ENCODE measurements around the gene ZNF48.
"Not testable (repeated sequence)": the region's sequence is repeated elsewhere in the genome, so short reads cannot be mapped to it uniquely, and the experiment has no call there.

Gene ZNF48

GRCh38 chr16:30378236-30379157 lies 16.7 kb upstream of the ZNF48 start:
- peak; percentile 92 for DNase-seq

- no peak for DNase-seq
These were observed 15.9 kb upstream of the ZNF48 start for GRCh38 chr16:30379158-30379783.

DNA sequence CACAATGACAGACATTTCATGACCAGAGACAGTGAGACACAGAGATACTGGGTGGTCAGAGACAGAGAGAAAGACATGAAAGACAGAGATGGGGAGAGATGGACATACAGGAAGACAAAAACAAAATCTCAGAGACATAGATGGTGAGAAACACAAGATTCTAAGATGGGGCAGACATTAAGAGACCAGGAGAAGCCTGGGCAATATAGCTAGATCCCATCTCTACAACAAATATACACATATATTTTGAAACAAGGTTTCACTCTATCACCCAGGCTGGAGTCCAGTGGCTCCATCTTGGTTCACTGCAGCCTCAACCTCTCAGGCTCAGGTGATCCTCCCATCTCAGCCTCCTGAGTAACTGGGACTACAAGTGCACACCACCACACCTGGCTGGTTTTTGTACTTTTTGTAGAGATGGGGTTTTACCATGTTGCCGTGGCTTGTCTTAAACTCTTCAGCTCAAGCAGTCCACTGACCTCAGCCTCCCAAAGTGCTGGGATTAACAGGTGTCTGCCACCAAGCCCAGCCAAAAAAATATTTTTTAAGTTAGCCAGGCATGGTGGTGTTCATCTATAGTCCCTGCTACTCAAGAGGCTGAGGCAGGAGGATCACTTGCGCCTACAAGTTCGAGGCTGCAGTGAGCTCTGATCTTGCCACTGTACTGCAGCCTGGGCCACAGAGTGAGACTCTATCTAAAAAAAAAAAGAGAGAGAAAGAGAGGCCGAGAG lies 15.0 kb upstream of the ZNF48 start:
- no peak for DNase-seq

DNA sequence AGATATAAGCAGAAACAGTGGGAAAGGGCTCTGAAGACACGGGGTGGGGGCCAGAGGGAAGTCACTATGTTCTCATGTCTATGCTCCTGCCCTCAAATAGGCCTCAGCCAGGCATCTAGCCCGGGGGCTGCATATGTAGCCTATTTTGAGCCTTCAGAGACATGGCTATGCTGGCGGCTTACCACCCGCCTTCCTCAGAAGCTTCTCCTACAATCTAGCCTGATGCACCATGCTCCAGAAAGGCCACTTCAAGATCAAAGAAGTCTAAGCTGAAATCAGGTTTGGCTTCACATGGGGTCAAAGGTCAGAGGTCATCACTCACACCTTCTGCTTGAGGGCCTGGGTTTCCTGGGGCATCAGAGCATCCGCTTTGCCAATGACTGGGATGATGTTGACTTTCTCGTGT lies 14.4 kb upstream of the ZNF48 start:
- no peak for DNase-seq

DNA sequence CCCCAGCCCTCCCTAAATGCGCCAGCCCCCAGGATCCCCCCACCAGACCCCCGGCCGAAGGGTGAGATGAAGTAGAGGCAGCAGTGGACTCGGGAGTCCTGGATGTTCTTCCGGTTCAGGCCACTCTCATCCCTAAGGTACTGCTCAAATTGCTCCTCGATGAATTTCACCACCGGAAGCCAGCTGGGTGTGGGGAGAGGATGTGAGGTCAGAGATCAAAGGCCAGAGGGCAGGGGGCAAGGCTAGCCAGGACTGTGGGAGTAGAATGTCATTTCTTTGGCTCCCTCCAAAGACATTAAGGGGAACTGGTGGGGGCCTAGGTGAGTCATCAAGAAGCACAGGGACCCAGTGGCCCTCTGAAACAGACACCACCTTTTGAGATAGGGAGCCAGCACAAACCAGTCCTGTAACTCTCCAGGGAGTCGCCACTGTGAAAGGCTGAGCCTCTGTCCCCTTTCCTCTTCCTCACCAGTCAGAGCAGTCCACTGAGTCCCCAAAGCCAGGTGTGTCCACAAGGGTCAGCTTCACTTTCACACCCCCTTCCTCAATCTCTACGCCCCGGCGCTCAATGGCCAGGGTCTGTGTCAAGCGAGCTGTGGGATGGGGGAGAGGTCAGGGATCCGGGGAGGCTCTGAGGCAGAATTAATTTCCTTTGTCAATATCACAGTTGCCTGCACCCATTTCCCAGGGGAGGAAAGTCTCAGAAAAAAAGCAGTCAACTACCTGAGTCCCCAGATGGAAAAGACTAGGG lies 13.8 kb upstream of the ZNF48 start:
- DNase-seq: no peak

DNA sequence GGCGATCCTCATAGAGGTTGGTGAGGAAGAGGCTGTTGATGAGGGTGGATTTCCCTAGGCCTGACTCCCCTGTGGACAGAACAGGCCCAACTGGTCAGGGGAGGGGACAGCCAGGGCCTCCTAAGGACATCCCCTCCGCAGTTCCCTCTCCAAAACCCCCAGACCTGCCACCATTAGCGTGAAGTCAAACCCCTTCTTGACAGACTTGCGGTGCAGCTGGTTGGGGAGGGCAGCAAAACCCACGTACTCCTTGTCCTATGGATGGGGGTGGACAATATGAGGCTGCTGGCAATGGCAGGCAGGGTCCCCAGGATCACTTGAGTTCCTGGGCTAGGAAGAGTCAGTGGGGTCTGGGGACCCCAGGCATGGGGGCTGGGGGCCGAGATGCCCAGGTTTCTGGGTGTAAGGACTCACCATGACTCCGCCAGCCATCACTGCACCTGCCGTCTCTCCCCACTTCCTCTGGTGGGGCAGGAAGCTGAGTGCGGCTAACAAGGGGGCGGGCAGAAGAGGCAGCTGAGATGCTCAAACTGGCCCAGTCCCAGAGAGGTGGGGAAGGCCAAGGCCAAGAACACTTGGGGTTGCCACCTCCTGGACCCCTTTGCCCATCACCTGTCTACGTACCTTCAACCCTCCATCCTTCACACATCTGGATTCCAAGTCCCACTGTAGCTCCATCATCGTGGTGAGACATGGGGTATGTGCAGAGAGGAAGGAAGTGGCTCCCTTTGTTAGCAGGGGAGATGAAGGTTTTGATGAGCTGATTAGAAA lies 12.9 kb upstream of the ZNF48 start, which contains the start of gene SEPTIN1:
Gene SEPTIN1, minus strand, starts transcription at position 451 of the 771 bp plus-strand sequence. Its CDS starts 19 bp downstream, at position 432.
- no peak for DNase-seq

DNA sequence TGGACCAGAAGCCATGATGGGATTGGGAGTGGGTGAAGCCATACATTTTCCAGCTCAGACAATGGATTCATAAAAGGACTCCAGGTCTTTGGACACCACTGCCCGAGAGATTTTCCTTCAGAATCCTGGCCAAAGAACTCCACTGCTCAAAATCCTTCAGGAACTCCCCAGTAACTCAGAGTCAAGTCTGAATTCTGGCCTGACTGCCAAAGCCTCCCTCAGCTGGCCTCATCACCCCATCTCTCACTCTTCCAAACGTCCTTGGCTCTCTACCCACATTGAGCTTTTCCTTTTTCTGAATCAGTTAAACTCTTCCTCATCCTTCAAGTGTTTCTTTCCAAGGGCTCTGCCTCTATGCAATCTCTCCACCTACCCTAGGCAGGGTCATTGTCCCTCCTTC lies 11.7 kb upstream of the ZNF48 start:
- no peak for DNase-seq

DNA sequence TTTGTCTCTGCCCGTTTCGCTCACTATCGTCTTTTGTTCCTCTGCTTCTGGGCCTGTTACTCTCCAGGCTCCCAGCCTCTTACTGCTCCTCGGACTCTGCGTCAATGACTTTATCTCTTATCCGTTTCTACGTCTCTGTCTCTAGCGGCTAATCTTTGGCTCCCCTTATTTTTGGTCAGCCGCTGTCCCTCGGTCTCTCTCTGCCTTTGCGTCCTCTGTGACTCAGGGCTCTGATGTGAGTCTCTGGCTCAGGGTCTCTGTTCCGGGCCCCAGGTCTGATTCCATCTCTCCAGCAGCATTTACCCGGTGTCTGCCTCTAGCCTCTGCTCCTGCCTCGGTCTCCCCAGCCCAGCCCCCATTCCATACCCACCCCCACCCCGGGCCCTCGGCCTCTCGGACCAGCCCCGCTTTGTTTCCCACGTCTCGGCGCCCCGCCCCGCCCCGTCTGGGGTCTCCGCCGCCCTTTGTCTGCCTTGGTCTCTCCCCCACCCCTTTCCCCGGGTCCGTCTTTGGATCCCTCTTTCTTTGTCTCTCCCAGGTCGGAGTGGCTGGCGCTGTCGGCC lies 547 bp upstream of the ZNF48 start:
- DNase-seq: peak; percentile 51

DNA sequence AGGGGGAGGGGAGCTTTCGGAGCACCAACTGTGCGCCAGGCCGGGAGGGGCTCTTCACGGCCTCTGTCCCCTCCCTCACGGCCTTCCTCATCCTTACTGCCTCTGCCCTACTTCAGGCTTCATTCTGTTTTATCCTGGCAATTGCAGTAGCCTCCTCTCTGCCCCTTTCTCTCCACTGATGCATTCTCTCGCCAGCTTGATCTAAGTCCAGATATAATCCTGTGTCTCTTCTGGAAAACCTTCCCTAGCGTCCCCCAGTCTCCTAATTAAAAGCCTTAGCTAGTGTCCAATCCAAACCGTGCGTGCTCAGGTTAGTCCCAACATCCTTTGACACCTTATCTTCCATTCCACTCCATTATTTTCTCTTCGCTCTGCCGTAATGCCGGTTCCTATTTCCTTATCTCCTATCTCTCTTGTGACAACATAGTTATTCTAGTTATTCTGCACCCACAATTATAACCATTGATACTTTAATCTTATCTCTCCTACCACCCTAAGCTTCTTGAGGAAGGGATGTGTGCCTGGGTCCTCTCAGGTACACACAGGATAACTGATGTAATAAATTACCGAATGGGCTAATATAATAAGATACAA lies 869 bp downstream of the ZNF48 start:
- DNase-seq: peak; percentile 20

DNA sequence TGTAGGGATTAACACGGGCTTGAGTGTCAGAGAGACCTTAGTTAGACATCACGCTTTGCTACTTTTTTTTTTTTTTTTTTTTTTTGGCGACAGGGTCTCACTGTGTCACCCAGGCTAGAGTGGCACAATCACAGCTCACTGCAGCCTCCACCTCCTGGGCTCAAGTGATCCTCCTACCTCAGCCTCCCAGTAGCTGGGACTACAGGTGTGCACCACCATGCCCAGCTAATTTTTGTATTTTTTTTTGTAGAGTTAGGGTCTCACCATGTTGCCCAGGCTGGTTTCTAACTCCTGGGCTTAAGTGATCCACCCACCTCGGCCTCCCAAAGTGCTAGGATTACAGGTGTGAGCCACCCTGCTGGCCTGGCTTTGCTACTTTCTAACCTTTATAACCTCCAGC lies 1.4 kb downstream of the ZNF48 start:
- DNase-seq: not testable (repeated sequence)

GRCh38 chr16:30397056-30397455 lies 1.8 kb downstream of the ZNF48 start:
- no peak for DNase-seq

- DNase-seq: no peak
These were observed 2.8 kb downstream of the ZNF48 start for GRCh38 chr16:30397776-30398660.

DNA sequence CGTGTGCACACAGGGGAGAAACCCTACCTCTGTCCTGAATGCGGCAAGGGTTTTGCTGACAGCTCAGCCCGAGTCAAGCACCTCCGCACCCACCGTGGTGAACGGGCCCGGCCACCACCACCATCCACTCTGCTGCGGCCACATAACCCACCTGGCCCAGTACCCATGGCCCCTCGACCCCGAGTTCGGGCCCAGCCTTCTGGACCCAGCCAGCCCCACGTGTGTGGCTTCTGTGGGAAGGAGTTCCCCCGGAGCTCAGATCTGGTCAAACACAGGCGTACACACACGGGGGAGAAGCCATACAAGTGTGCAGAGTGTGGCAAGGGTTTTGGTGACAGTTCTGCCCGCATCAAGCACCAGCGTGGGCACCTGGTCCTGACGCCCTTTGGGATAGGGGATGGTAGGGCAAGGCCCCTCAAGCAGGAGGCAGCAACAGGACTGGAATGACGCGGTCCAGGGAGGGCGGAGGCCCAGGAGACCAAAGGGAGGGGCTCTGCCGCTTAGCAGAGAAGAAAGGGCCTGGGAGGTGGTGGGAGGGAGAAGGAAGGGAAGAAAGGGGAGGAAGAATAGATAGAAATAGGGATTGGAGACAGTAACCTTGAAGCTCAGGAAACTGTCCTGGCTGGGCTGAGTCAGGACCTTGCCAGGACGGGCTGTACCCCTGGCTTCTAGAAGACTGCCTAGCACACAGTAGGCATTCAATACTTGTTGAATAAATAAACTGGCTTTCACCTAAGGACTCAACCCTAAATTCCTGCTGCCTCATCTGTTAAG lies 3.6 kb downstream of the ZNF48 start:
- no peak for DNase-seq

DNA sequence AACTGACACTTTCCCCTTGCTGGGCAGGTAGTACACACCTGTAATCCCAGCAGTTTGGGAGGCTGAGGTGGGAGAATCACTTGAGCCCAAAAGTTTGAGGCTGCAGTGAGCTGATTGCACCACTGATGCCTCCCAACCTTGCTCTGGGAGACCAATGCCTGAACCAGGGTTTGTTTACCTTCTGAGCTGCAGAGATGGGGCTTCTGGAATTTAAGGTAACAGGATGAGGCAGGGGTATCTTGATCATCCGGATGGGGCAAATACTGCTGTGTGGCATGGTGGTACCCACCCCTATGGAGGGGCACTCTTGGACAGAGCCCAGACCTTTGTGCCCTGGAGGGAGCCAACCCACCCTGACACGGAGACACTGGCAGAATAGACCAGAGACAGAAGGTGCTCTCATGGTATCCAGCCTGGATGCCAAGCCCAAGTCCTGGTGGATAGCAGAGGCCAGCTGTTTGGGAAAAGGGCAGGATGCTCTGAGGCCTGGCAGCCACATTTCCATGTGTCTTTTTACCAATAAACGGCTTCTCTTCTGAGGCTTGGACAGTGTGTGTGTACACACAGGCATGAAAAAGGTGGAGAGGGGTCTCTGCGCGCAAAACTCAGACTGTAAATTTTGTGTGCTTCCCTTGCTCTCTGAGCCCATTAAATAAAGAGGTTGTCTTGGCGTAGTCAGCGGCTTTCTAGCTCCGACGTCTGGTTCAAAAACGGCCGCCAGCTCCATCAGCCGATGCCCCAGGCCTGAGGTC lies 4.4 kb downstream of the ZNF48 start:
- no peak for DNase-seq

- no peak for DNase-seq
These were observed 6.7 kb downstream of the ZNF48 start for GRCh38 chr16:30401768-30402425.

- DNase-seq: no peak
These were observed 11.5 kb downstream of the ZNF48 start for GRCh38 chr16:30406795-30407101.

- DNase-seq: peak; percentile 78
These were observed 12.0 kb downstream of the ZNF48 start, which contains the start of gene ZNF771 for GRCh38 chr16:30407102-30407803. Gene ZNF771 (plus strand): TSS chr16:30407606. CDS start chr16:30408054, 448 bp downstream.
